HepG2 (cell line): ENCODE data around the gene CACNA1C. TPM values are rescaled to one million over a fixed set of nuclear protein-coding genes. Genes with fewer than 3 reads are reported as not detected.
A peak's percentile ranks its signal among the peaks of the same experiment; 100 is the strongest.

Experiments used
- ATAC-seq: fragments of 200-7000 bp; cut with Tn5 transposase; 3 replicates; pipeline ENCODE4 v1.9.1; 2020; ENCODE audit warnings: mild to moderate bottlenecking, moderate library complexity
- BruUV-seq: library from RNA; stranded (reverse); fragments of 400-500 nt; replicated peaks from 2 replicates; lab custom pipeline; 2021; lab: Mats Ljungman, UMichigan
- CTCF ChIA-PET: fragments of 300-600 bp; formaldehyde crosslinking; extraction: SDS; loops from one replicate; lab custom pipeline; 2021; ENCODE audit warnings: low total read pairs, inconsistent platforms, low intra/inter-chr PET ratio; lab: Yijun Ruan, JAX
- POLR2A ChIA-PET: fragments of 350-600 bp; sonication (Branson Sonifier 250); formaldehyde crosslinking; loops from one replicate; lab custom pipeline; 2020; ENCODE audit warnings: antibody characterized with exemption, inconsistent platforms; lab: Yijun Ruan, JAX
- DNase-seq: peaks from one replicate; pipeline ENCODE4 v3.0.0-alpha.2; 2015; ENCODE audit warnings: low spot score
- FAIRE-seq: peaks from 3 replicates; lab custom pipeline; 2011; peaks lifted over from hg19 to GRCh38; lab: Jason Lieb, UNC
- H2AFZ ChIP-seq: one replicate; pipeline ENCODE4 v1.6.1; 2011; ENCODE audit warnings: low read length, inconsistent platforms
- H3K27ac ChIP-seq: fragments of 300-600 bp; 3 replicates; pipeline ENCODE4 v1.8.0; 2011; ENCODE audit warnings: mixed run types, mild to moderate bottlenecking, mixed read lengths, low read length, inconsistent platforms; ENCODE audit not compliant: insufficient read depth; ENCODE audit errors: extremely low read length
- H3K27me3 ChIP-seq, 2 experiments: fragments of 200-600 bp in 1 of 2; 2 replicates in 1 of 2; 3 replicates in 1 of 2; pipeline versions ENCODE4 v1.6.0 to v1.8.0; 2011; ENCODE audit warnings: low read length in 2 of 2, mild to moderate bottlenecking in 2 of 2, moderate library complexity in 2 of 2, inconsistent platforms in 1 of 2; ENCODE audit not compliant: insufficient read depth in 2 of 2, control insufficient read depth in 1 of 2
- H3K36me3 ChIP-seq, 2 experiments: fragments of 200-600 bp in 1 of 2; replicated peaks in 1 of 2; 2 replicates in 1 of 2; 3 replicates in 1 of 2; pipeline versions ENCODE4 v1.5.1 to v1.8.0; 2011; ENCODE audit warnings: low read length in 2 of 2, inconsistent platforms in 1 of 2; ENCODE audit not compliant: insufficient read depth in 2 of 2, control insufficient read depth in 1 of 2
- H3K4me1 ChIP-seq: 2 replicates; pipeline ENCODE4 v1.5.1; 2012; ENCODE audit warnings: low read length, inconsistent platforms; ENCODE audit not compliant: insufficient read depth
- H3K4me2 ChIP-seq: 2 replicates; pipeline ENCODE4 v1.6.0; 2011; ENCODE audit warnings: low read depth, low read length, inconsistent platforms
- H3K4me3 ChIP-seq, 3 experiments: fragments of 200-600 bp in 1 of 3; sonication (generic), shearing (Covaris generic) in 1 of 3; replicated peaks in 1 of 3; 2 replicates each; pipeline ENCODE4 v1.5.1; 2011 to 2016; ENCODE audit warnings: low read length in 3 of 3, inconsistent platforms in 2 of 3, low read depth in 2 of 3, mild to moderate bottlenecking in 2 of 3, control low read depth in 1 of 3, mixed read lengths in 1 of 3; ENCODE audit not compliant: insufficient read depth in 1 of 3
- H3K79me2 ChIP-seq: one replicate; pipeline ENCODE4 v1.6.1; 2011; ENCODE audit warnings: low read length, inconsistent platforms; ENCODE audit not compliant: insufficient read depth
- H3K9ac ChIP-seq: 2 replicates; pipeline ENCODE4 v1.6.0; 2011; ENCODE audit warnings: mild to moderate bottlenecking, low read depth, low read length, inconsistent platforms; ENCODE audit not compliant: insufficient read depth
- H3K9me3 ChIP-seq: 2 replicates; pipeline ENCODE4 v1.5.1; 2012; ENCODE audit warnings: mild to moderate bottlenecking, low read length
- H4K20me1 ChIP-seq: 2 replicates; pipeline ENCODE4 v1.6.0; 2011; ENCODE audit warnings: inconsistent platforms, mild to moderate bottlenecking, low read length, moderate library complexity; ENCODE audit not compliant: insufficient read depth
- CERS6 ChIP-seq: sonication (generic); formaldehyde crosslinking; IDR thresholded peaks from 2 replicates; pipeline ENCODE4 v1.5.0; 2020; ENCODE audit warnings: missing genetic modification reagents
- WGBS: methylation state at CpG from one replicate; pipeline ENCODE4 v1.1.6; 2017; ENCODE audit warnings: low lambda C conversion rate; 5-methylcytosine and 5-hydroxymethylcytosine counted together
- in situ Hi-C: cut with HindIII; loops from 2 replicates; pipeline ENCODE4 v1.10.0; 2017; ENCODE audit warnings: low pct_unique_long_range_greater_than_20kb; ENCODE audit not compliant: extremely low pct_ligation_motif_present
- intact Hi-C: fragments of 100-400 bp; cut with micrococcal nuclease; formaldehyde crosslinking; loops from one replicate; pipeline ENCODE4 v1.10.0; 2022; ENCODE audit not compliant: unreplicated experiment
- polyA plus RNA-seq, 8 experiments: library from polyadenylated mRNA; depleted of rRNA in 3 of 8; stranded (reverse) in 7 of 8; unstranded in 1 of 8; fragments of >200 nt; fragmentation: Illumina TruSeq in 4 of 8; extraction: Trizol in 4 of 8; gene quantifications; 2 replicates each; pipeline versions ENCODE4 v1.2.1 to v1.2.3, GENCODE V29; 2011 to 2016; ENCODE audit warnings: low read depth in 4 of 8, missing spikeins in 1 of 8, mixed read lengths in 1 of 8; ENCODE audit not compliant: insufficient read depth in 1 of 8
- total RNA-seq, 5 experiments: library from RNA; depleted of rRNA; stranded (reverse); fragments of >200 nt; fragmentation: Illumina TruSeq; extraction: Trizol; gene quantifications; 2 replicates each; pipeline ENCODE4 v1.2.3, GENCODE V29; 2016; ENCODE audit warnings: low read depth in 1 of 5
- TF ChIP-seq, protein P1 (sequence below): sonication (generic); formaldehyde crosslinking; IDR thresholded peaks from 2 replicates; pipeline ENCODE4 v1.5.0; 2020; ENCODE audit warnings: mild to moderate bottlenecking, missing genetic modification reagents, moderate library complexity

CACNA1C gene
- total and polyA plus RNA-seq, 2 of the 13 experiments (the other 11 are each of a cell fraction or from before 2014, with no cell fraction given), result not detected

DNA sequence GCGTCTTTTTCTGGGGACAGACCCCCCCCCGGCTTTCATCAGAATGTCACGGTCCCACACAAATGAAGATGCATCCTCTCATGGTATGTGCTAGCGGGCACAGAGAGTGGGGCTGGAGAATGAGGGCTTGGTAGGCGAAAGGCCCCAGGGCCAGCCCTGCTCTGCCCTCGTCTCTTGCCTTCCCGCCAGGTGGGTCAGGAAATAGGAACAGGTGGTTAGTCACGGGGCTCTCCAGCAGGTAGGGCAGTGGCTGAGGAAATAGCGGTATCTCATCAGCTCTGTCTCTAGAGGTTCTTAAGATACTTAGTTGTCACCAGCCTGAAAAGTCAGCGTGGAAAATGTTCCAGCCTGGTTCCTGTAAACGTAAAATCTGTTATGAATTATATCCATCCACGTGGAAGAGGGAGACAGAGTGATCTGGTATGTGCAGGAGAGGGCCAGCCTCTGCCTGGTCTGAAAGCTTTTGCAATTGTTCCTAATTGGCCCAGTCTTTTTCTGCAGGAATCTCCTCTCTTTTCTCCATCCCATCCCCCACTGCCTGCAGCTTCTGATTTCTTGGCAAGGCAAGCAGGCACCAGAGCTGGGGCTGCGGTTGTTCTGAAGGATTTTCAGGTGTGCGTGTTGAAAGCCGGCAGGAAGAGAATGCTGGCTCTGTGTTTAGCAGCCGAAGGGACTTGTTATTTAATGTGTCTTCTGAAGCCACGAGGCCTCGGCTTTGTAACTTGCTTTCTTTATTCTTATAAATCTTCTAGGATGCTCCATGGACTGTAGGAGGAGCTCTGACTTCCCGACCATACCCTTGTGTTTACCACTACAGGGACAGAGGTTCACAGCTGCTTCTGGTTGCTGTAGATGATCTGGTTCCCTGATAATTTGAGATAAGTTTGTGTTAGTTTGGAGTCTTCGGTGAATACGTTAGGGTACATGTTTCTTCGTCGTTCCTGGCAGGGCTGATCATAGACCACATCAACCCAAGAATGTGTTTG is 131.1 kb downstream of the CACNA1C start:
- ChIA-PET CTCF (no interaction called here), POLR2A (no interaction called here)
- no peak for FAIRE-seq
- peak; percentile 11 for DNase-seq
- WGBS, result 35% methylated on average over 23 of the region's 23 CpGs
- in situ Hi-C loops, result no loop called here
- H3K4me3 ChIP-seq, result no peak overlapping the region
- no peaks in the 10 kb centered on the region for H4K20me1 ChIP-seq
- no peak for TF ChIP-seq CERS6 (CRISPR knock-in tag)
- TF ChIP-seq, protein P1, sequence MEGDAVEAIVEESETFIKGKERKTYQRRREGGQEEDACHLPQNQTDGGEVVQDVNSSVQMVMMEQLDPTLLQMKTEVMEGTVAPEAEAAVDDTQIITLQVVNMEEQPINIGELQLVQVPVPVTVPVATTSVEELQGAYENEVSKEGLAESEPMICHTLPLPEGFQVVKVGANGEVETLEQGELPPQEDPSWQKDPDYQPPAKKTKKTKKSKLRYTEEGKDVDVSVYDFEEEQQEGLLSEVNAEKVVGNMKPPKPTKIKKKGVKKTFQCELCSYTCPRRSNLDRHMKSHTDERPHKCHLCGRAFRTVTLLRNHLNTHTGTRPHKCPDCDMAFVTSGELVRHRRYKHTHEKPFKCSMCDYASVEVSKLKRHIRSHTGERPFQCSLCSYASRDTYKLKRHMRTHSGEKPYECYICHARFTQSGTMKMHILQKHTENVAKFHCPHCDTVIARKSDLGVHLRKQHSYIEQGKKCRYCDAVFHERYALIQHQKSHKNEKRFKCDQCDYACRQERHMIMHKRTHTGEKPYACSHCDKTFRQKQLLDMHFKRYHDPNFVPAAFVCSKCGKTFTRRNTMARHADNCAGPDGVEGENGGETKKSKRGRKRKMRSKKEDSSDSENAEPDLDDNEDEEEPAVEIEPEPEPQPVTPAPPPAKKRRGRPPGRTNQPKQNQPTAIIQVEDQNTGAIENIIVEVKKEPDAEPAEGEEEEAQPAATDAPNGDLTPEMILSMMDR (CRISPR knock-in tag), result peak; percentile 26
- peaks cover 0 to 37% of the 10 kb centered on the region in 2 experiments; a peak in 1 of 5 replicates for H3K27me3 ChIP-seq
- peak; percentile 50; the same call in 2 of the 3 replicates for ATAC-seq
- no peak overlapping the region for H2AFZ ChIP-seq
- no peaks in the 10 kb centered on the region for H3K79me2 ChIP-seq
- H3K9me3 ChIP-seq, result no peaks in the 10 kb centered on the region
- no peak overlapping the region for H3K4me2 ChIP-seq
- intact Hi-C loops, result no loop called here
- no peaks in the 10 kb centered on the region for H3K36me3 ChIP-seq
- no peak overlapping the region for H3K27ac ChIP-seq
- H3K4me1 ChIP-seq, result 0 out of 2 replicates have a peak, but pooled peaks cover 6% of the 10 kb centered on the region
- BruUV-seq, result no TSS peak
- no peak overlapping the region for H3K9ac ChIP-seq
